Neuronal stem cell (in vitro differentiated cells): ENCODE data around the gene DEDD.

Experiments used
- DNase-seq: peaks from one replicate; pipeline ENCODE4 v3.0.0-alpha.2; 2013; ENCODE audit warnings: low spot score
- H2AFZ ChIP-seq: one replicate; pipeline ENCODE4 v1.6.1; 2013; ENCODE audit warnings: mild to moderate bottlenecking, low read length, inconsistent platforms
- H2AK5ac ChIP-seq: 2 replicates; pipeline ENCODE4 v1.6.1; 2013; ENCODE audit warnings: low read depth, mild to moderate bottlenecking, inconsistent platforms, low read length, moderate library complexity, mixed read lengths
- H2BK120ac ChIP-seq: 2 replicates; pipeline ENCODE4 v1.6.1; 2013; ENCODE audit warnings: low read depth, mild to moderate bottlenecking, inconsistent platforms, low read length, moderate library complexity, mixed read lengths
- H2BK12ac ChIP-seq: one replicate; pipeline ENCODE4 v1.6.1; 2013; ENCODE audit warnings: low read length, inconsistent platforms
- H2BK15ac ChIP-seq: 2 replicates; pipeline ENCODE4 v1.6.1; 2013; ENCODE audit warnings: mild to moderate bottlenecking, low read length, inconsistent platforms, mixed read lengths
- H2BK5ac ChIP-seq: one replicate; pipeline ENCODE4 v1.6.1; 2013; ENCODE audit warnings: inconsistent platforms, mild to moderate bottlenecking, low read length, moderate library complexity
- H3K14ac ChIP-seq: one replicate; pipeline ENCODE4 v1.6.1; 2013; ENCODE audit warnings: low read length, inconsistent platforms
- H3K18ac ChIP-seq: 2 replicates; pipeline ENCODE4 v1.6.1; 2013; ENCODE audit warnings: low read length, inconsistent platforms
- H3K23ac ChIP-seq: 2 replicates; pipeline ENCODE4 v1.6.1; 2013; ENCODE audit warnings: low read depth, mild to moderate bottlenecking, mixed read lengths, low read length, inconsistent platforms; ENCODE audit not compliant: poor library complexity
- H3K27ac ChIP-seq: replicated peaks from 3 replicates; pipeline ENCODE4 v1.5.1; 2013; ENCODE audit warnings: low read length, inconsistent platforms
- H3K27me3 ChIP-seq, 3 experiments: 2 replicates each; pipeline ENCODE4 v1.6.1; 2013; ENCODE audit warnings: low read length in 3 of 3, mild to moderate bottlenecking in 2 of 3, inconsistent platforms in 1 of 3, low read depth in 1 of 3, mixed read lengths in 1 of 3, moderate library complexity in 1 of 3; ENCODE audit not compliant: control insufficient read depth in 3 of 3, insufficient read depth in 3 of 3
- H3K36me3 ChIP-seq, 2 donors: replicated peaks in 1 of 2; 2 replicates each; pipeline ENCODE4 v1.6.1; 2013; ENCODE audit warnings: low read length in 2 of 2; ENCODE audit not compliant: control insufficient read depth in 2 of 2, insufficient read depth in 2 of 2
- H3K4ac ChIP-seq: 2 replicates; pipeline ENCODE4 v1.6.1; 2013; ENCODE audit warnings: inconsistent platforms, mild to moderate bottlenecking, low read length, moderate library complexity
- H3K4me1 ChIP-seq, 2 donors: 1 replicate in 1 of 2; 2 replicates in 1 of 2; pipeline ENCODE4 v1.6.1; 2013; ENCODE audit warnings: low read length in 2 of 2, low read depth in 1 of 2; ENCODE audit not compliant: control insufficient read depth in 2 of 2, insufficient read depth in 1 of 2
- H3K4me2 ChIP-seq: one replicate; pipeline ENCODE4 v1.6.1; 2013; ENCODE audit warnings: mild to moderate bottlenecking, low read length, inconsistent platforms; ENCODE audit not compliant: insufficient read depth, poor library complexity, severe bottlenecking
- H3K4me3 ChIP-seq, 2 donors: 2 replicates each; pipeline ENCODE4 v1.5.1; 2013; ENCODE audit warnings: low read length in 2 of 2, mild to moderate bottlenecking in 2 of 2, inconsistent platforms in 1 of 2, moderate library complexity in 1 of 2
- H3K79me1 ChIP-seq: one replicate; pipeline ENCODE4 v1.6.1; 2013; ENCODE audit warnings: low read depth, mild to moderate bottlenecking, inconsistent platforms, low read length, moderate library complexity
- H3K9ac ChIP-seq: one replicate; pipeline ENCODE4 v1.6.1; 2013; ENCODE audit warnings: mild to moderate bottlenecking, low read depth, low read length, inconsistent platforms; ENCODE audit not compliant: poor library complexity
- H3K9me3 ChIP-seq, 2 donors: replicated peaks in 1 of 2; 2 replicates each; pipeline versions ENCODE3 to v1.6.1; 2013; ENCODE audit warnings: low read length in 2 of 2, mild to moderate bottlenecking in 2 of 2, inconsistent platforms in 1 of 2, low read depth in 1 of 2, mixed read lengths in 1 of 2, moderate library complexity in 1 of 2; ENCODE audit not compliant: control insufficient read depth in 2 of 2, insufficient read depth in 1 of 2
- H4K8ac ChIP-seq: one replicate; pipeline ENCODE4 v1.6.1; 2013; ENCODE audit warnings: low read depth, mild to moderate bottlenecking, inconsistent platforms, low read length, moderate library complexity
- H4K91ac ChIP-seq: one replicate; pipeline ENCODE4 v1.6.1; 2013; ENCODE audit warnings: low read length, low read depth, mild to moderate bottlenecking, inconsistent platforms; ENCODE audit not compliant: poor library complexity
- WGBS, 2 donors: extraction: QIAGEN DNeasy Blood & Tissue Kit; methylation state at CpG; one replicate each; pipeline ENCODE4 v1.1.7; 2013; ENCODE audit warnings: missing lambda C conversion rate in 2 of 2, mixed read lengths in 1 of 2; ENCODE audit not compliant: insufficient read length in 2 of 2, insufficient replicate concordance in 1 of 2; ENCODE audit errors: extremely low coverage in 2 of 2; 5-methylcytosine and 5-hydroxymethylcytosine counted together

Gene DEDD

DNA sequence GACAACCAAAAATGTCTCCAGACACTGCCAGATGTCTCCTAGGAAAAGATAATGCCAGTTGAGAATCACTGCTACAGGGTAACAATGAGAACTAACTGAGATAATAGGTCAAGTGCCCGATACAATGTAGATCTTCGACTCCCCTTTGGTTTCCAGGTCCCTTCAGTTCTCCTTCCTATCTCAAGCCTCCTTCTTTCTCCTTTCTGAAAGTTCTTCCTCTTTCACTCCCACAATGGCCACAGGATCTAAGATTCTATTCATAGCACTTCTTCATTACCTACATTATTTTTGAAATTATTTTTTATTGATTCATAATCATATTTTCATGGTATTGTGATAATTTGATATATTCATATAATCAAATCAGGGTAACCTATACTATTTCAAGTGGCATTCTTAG, 20.9 kb downstream of the DEDD start:
- no CpG with 5 or more reads among the region's 2 CpGs for WGBS, 2 donors
- no peaks in the 10 kb centered on the region for H3K9me3 ChIP-seq
- no peak overlapping the region for H2BK120ac ChIP-seq

DNA sequence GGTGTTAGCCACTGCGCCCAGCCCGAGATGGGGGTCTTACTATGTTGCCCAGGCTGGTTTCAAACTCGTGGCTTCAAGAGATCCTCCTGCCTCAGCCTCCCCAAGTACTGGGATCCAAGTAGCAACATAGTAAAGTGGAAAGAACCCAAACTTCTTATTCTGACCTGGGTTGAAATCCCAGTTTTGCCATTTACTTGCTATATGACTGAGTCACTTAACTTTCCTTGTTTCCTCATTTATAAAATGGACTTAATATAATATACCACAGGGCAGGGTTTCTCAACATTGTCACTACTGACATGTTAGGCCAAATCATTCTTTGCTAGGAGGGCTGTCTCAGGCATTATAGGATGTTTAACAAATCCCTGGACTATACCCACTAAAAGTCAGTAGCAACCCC, 21.4 kb downstream of the DEDD start:
- H3K14ac ChIP-seq: no peak overlapping the region
- H3K36me3 ChIP-seq: peaks cover 3 to 40% of the 10 kb centered on the region in 2 donors
- H3K4me3 ChIP-seq: no peak overlapping the region

More for the DNA sequence above, 20.9 kb downstream of the DEDD start:
- Histone ChIP-seq H2AK5ac (no peak overlapping the region), H3K4me2 (no peak overlapping the region), H3K4me1 (no peaks in the 10 kb centered on the region), H3K79me1 (peaks cover 5% of the 10 kb centered on the region), H3K4ac (no peak overlapping the region), H2BK5ac (no peak overlapping the region), H2AFZ (no peak overlapping the region), H2BK12ac (no peak overlapping the region), H4K8ac (no peak overlapping the region), H3K9ac (no peak overlapping the region), H3K4me3 (no peak overlapping the region), H3K27ac (no peak overlapping the region), H3K23ac (no peak overlapping the region), H3K14ac (no peak overlapping the region), H2BK15ac (no peak overlapping the region), H3K27me3 (no peaks in the 10 kb centered on the region), H3K18ac (no peak overlapping the region), H4K91ac (no peak overlapping the region), H3K36me3 (peaks cover 3 to 43% of the 10 kb centered on the region in 2 donors)
- no peak for DNase-seq

DNA sequence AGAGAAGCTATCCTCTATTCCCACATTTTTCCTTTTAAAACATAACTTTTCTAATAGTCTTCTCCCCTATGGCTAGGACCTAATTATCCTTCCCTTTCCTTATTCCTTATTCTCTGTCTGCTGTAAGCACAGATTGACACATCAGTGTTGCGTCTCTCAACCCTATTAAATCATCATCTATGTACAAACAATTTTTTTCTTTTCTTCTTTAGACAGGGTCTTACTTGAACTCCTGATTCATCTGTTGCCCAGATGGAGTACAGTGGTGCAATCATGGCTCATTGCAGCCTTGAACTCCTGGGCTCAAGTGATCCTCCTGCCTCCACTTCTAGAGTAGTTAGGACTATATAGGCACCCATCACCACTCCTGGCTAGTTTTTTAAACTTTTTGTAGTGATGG, 26.0 kb downstream of the DEDD start:
- no peak overlapping the region for H2BK120ac ChIP-seq
- no peak overlapping the region for H3K4me2 ChIP-seq
- H3K23ac ChIP-seq: no peak overlapping the region
- no peak overlapping the region for H3K18ac ChIP-seq
- no peak for DNase-seq
- peaks cover 10 to 32% of the 10 kb centered on the region in 2 donors for H3K36me3 ChIP-seq
- H2AFZ ChIP-seq: no peak overlapping the region
- no peaks in the 10 kb centered on the region for H3K4me1 ChIP-seq
- H3K9me3 ChIP-seq: no peaks in the 10 kb centered on the region
- no peak overlapping the region for H4K8ac ChIP-seq
- no peak overlapping the region for H2BK12ac ChIP-seq
- H3K9ac ChIP-seq: no peak overlapping the region
- H3K4me3 ChIP-seq: no peak overlapping the region
- peaks cover 8% of the 10 kb centered on the region for H3K79me1 ChIP-seq
- H3K27me3 ChIP-seq: no peaks in the 10 kb centered on the region
- H3K14ac ChIP-seq: no peak overlapping the region
- no peak overlapping the region for H3K27ac ChIP-seq
- WGBS, 2 donors: no CpG with 5 or more reads among the region's 1 CpG
- no peak overlapping the region for H4K91ac ChIP-seq
- no peak overlapping the region for H2BK15ac ChIP-seq
- H2AK5ac ChIP-seq: no peak overlapping the region
- H2BK5ac ChIP-seq: no peak overlapping the region
- H3K4ac ChIP-seq: no peak overlapping the region

More for the DNA sequence above, 21.4 kb downstream of the DEDD start:
- Histone ChIP-seq H2BK15ac (no peak overlapping the region), H3K23ac (no peak overlapping the region), H3K27me3 (no peaks in the 10 kb centered on the region), H2AFZ (no peak overlapping the region), H3K9ac (no peak overlapping the region), H3K18ac (no peak overlapping the region), H2BK5ac (no peak overlapping the region), H3K9me3 (no peaks in the 10 kb centered on the region), H3K79me1 (peaks cover 5% of the 10 kb centered on the region), H3K4me1 (no peaks in the 10 kb centered on the region), H2BK120ac (no peak overlapping the region), H4K8ac (no peak overlapping the region), H4K91ac (no peak overlapping the region), H3K27ac (no peak overlapping the region), H3K4ac (no peak overlapping the region), H2AK5ac (no peak overlapping the region), H3K4me2 (no peak overlapping the region), H2BK12ac (no peak overlapping the region)
- DNase-seq: no peak
- no CpG with 5 or more reads among the region's 3 CpGs for WGBS, 2 donors

DNA sequence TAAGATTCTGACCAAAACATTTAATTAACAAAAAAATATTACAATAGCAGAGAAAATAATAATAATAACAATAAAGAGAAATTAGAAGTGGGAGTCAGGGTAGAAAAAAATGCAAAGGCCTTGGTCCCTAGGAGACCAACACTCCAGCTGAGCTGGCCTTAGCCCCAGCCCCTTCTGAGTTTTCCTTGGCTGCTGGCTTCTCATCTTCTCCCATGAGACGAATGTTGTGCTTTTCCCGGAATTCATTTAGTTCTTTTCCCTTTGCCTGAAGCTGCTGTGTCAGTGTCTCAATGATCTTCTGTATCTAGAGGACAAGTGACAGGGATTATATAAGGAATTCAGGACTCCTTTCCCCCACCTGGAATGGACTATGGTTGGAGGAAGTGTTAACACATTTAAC, 31.9 kb downstream of the DEDD start:
- no CpG with 5 or more reads among the region's 2 CpGs for WGBS, 2 donors
- H3K18ac ChIP-seq: no peak overlapping the region
- H2BK15ac ChIP-seq: no peak overlapping the region
- no peak overlapping the region for H3K4me2 ChIP-seq
- no peak overlapping the region for H2AK5ac ChIP-seq
- no peak overlapping the region for H2BK12ac ChIP-seq
- no peak overlapping the region for H2BK5ac ChIP-seq
- H3K79me1 ChIP-seq: peaks cover 3% of the 10 kb centered on the region
- no peak overlapping the region for H3K9ac ChIP-seq
- no peak overlapping the region for H2AFZ ChIP-seq
- no peak overlapping the region for H3K14ac ChIP-seq
- no peaks in the 10 kb centered on the region for H3K9me3 ChIP-seq
- H4K8ac ChIP-seq: no peak overlapping the region
- H4K91ac ChIP-seq: no peak overlapping the region
- H3K36me3 ChIP-seq: peaks cover 18 to 39% of the 10 kb centered on the region in 2 donors
- H3K27me3 ChIP-seq: peaks cover 0 to 6% (median 0%) of the 10 kb centered on the region in 3 experiments
- H3K4me3 ChIP-seq: no peak overlapping the region
- no peak overlapping the region for H2BK120ac ChIP-seq
- no peak overlapping the region for H3K23ac ChIP-seq
- H3K4me1 ChIP-seq: peaks cover 2 to 8% of the 10 kb centered on the region in 2 donors
- H3K4ac ChIP-seq: no peak overlapping the region
- H3K27ac ChIP-seq: no peak overlapping the region
- no peak for DNase-seq
